DLD1 (cell line): ENCODE measurements around the gene ZNF740.
"Not testable (repeated sequence)": the region's sequence is repeated elsewhere in the genome, so short reads cannot be mapped to it uniquely, and the experiment has no call there.

Source experiments
- in situ Hi-C: cut with HindIII; loops from 2 replicates; pipeline ENCODE4 v1.10.0; 2017; ENCODE audit warnings: low sequenced_read_pairs

Gene ZNF740, protein sequence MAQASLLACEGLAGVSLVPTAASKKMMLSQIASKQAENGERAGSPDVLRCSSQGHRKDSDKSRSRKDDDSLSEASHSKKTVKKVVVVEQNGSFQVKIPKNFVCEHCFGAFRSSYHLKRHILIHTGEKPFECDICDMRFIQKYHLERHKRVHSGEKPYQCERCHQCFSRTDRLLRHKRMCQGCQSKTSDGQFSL

GRCh38 chr12:53180220-53180930, at the start of gene ZNF740, which contains the start of gene CSAD:
Gene ZNF740 (plus strand): TSS chr12:53180722. CDS start chr12:53181984, 1,262 bp downstream.
Gene CSAD (minus strand): TSS chr12:53180925. CDS start chr12:53173470, 7,455 bp downstream.
- in situ Hi-C loops = no loop called here

GRCh38 chr12:53131844-53132243, 48.7 kb upstream of the ZNF740 start:
- in situ Hi-C loops = no loop called here

DNA sequence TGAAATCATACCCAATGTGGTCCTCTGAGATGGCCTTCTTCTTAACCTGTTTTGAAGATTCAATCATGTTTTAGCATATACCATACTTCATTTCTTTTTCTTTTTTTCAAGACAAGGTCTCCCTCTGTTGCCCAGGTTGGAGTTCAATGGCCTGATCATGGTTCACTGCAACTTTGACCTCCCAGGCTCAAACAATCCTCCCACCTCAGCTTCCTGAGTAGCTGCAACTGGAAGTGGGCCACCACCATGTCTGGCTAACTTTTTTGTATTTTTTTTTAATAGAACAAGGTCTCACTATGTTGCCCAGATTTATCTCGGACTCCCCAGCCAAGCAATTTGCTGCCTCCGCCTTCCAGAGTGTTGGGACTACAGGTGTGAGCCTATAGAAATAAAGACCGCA, 46.8 kb upstream of the ZNF740 start:
- in situ Hi-C loops = no loop called here

DNA sequence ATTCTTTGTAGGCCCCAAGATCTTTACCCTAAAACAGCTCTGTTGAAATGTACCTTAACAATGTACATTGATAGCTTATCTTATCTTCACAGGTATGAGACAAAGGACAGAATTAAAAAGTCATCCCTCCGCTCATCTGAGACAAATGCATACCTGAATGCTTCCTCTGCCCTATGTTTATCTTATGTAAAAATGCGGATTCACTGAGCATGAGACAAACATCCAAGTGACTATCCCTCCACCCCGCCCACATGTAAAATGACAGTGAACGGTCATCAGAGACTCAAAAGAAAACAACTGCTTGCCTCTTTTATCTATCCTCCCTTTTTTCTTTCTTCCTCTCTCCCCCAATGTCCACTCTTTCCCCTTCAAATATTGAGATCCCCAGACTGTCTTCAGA, 37.2 kb upstream of the ZNF740 start:
- in situ Hi-C loops = no loop called here

DNA sequence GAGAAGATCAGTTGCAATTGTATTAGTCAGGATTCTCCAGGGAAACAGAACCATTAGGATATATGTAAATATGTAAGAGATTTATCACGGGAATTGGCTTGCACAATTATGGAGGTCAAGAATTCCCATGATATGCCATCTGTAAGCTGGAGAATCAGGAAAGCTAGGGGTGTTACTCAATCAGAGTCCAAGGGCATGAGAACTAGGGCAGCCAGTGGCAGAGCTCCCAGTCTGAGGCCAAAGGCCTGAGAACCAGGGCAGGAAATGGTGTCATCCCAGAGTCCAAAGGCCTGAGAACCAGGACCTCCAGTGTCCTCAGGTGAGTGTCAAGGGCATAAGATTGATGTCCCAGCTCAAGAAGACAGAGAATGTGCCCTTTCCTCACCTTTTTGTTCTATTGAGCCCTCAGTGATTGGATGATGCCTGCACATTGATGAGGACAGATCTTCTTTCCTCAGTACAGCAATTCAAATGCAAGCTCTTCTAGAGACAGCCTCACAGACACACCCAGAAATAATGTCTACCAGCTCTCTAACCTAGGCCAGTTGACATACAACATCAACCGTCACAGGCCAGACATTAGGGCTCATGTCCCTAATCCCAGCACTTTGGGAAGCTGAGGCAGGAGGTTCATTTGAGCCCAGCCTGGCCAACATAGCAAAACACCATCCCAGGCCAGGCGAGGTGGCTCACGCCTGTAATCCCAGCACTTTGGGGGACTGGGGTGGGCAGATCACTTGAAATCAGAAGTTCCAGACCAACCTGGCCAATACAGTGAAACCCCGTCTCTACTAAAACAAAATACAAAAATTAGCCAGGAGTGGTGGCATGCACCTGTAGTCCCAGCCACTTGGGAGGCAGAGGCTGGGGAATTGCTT, 34.9 kb upstream of the ZNF740 start:
- in situ Hi-C loops = no loop called here

DNA sequence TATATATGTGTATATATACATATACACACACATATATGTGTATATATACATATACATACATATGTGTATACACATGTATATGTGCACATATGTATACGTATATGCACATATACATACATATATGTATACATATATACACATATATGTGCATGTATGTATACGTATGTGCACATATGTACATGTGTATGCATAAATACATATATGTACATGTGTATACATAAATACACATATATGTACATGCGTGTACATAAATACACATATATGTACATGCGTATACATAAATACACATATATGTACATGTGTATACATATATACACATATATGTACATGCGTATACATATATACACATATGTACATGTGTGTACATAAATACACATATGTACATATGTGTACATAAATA, 33.3 kb upstream of the ZNF740 start:
- in situ Hi-C loops = no loop called here

GRCh38 chr12:53147653-53148052, 32.9 kb upstream of the ZNF740 start:
- in situ Hi-C loops = no loop called here

DNA sequence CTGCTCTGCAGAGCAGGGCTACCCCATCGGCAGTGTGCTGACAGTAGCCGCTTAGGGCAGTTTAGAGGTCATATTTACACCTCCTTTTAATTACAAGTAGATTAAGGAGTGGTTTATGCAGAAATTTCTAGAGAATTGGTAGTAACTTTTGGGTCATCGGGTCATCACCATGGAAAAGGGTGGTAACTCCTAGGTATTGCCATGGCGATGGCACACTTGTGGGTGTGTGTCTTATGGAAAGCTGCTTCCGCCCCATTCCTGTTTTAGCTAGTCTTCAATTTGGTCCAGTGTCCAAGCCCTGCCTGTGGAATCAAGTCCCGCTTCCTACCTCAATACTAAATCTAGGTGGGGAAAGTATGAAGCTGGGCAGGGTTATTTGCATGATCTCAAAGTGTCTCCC, 29.5 kb upstream of the ZNF740 start:
- in situ Hi-C loops = no loop called here

DNA sequence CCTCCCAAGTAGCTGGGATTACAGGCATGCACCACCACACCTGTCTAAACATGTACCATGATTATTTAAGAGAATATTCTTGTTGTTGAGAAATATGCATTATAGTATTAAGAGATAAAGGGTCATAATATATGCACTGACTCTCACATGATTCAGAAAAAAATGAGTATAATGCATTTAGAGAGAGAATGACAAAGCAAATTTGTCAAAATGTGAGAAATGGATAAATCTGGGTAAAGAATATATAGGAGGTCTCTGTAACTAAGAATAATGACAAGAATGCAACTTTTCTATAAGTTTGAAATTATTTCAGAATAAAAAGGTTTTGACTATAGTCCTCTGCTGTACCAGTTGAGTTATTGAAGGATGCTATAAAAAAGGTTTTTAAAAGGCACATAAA, 28.1 kb upstream of the ZNF740 start:
- in situ Hi-C loops = no loop called here

- in situ Hi-C loops = no loop called here
Observed at GRCh38 chr12:53159195-53159839, 21.2 kb upstream of the ZNF740 start.

GRCh38 chr12:53160000-53160399, 20.5 kb upstream of the ZNF740 start:
- in situ Hi-C loops = no loop called here

DNA sequence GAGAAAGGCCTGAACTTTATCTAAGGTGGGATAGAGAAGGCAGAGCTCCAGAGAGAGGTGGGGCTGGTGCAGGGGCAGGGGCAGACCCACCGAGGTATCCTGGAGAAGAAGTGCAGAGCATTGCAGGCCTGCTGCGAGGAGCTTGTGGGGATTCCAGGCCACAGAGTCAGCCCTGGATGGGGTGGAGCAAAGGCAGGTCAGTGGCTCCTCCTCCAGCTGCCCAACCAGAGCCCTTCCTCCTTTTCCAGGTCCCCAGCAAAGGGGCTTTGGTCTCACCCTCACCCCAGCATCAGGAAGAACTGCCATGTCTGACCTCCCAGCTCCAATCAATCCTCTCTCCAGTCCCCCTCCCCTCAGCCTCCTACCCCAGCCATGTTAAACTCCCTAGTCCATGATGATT, 19.8 kb upstream of the ZNF740 start:
- in situ Hi-C loops = no loop called here

GRCh38 chr12:53161119-53161911, 19.2 kb upstream of the ZNF740 start:
- in situ Hi-C loops = no loop called here

- in situ Hi-C loops = not testable (repeated sequence)
Observed at GRCh38 chr12:53163008-53163407, 17.5 kb upstream of the ZNF740 start.

DNA sequence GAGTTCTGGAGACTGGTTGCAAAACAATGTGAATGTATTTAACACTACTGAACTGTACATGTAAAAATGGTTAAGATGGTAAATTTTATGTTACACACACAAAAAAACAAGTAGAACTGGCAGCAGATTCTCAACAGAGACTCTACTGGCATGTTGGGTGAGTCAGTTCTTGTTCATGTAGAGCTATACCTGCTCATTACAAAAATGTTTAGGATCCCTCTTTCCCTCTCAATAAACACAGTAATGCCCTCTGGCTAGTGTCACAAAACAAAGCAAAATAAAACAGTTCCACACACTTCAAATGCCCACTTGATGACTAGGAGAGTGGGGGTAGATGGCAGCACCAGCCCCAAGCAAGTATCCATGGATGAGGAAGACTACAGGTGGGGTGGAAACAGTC, 13.7 kb upstream of the ZNF740 start:
- in situ Hi-C loops = no loop called here

- in situ Hi-C loops = no loop called here
Observed at GRCh38 chr12:53169644-53170043, 10.9 kb upstream of the ZNF740 start.

DNA sequence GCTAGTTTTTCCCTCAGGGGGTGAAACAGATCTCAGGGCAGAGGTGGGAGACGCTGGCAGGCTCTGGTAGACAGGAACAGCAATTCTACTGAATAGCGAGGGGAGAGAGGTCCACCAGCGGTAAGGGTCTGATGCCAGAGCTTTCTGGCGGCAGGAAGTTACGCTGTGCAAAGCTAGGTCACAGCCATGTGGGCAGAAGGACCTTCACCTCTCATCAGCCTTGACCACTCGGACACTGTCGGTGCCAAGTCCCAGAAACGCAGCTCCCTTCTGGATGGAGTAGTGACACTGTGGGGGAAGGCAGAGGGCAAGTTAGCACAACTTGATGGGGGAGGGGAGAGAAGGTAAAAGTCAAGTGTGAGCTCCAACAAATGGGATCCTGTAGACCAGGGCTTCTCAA, 10.3 kb upstream of the ZNF740 start:
- in situ Hi-C loops = no loop called here

DNA sequence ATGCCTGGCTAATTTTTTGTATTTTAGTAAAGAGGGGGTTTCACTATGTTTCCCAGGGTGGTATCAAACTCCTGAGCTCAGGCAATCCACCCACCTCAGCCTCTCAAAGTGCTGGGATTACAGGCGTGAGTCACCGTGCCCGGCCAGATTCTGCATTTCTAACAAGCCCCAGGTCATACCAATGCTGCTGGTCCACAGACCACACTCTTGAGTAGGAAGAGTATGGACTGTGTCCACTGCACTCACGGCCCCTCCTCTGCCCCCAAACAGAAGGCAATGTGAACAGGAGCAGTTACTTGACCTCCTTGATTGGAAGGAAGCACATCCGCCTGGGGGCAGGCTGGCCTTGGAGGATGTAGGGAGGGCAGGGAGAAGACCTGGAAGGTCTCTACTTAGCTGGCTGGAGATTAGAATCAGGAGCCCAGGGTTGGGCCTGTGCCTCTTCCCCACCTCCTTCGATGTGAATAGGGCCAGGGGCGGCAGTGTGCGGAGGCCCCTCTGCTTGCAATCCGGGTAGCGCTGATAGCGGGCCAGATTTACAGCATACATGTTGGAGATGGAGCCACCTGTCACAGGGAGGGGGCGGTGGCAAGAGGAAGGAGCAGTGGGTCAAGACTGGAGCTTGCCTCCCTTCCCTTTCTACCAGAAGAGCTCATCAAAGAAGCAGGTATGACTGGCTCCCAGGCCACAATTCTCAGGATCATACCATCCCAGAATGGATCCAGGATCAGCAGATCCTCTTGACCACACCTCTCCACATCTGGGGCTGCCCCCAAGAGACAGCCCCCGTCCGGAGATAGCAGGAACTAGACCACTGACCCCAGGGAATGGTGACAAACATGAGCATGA, 9.4 kb upstream of the ZNF740 start:
- in situ Hi-C loops = no loop called here

DNA sequence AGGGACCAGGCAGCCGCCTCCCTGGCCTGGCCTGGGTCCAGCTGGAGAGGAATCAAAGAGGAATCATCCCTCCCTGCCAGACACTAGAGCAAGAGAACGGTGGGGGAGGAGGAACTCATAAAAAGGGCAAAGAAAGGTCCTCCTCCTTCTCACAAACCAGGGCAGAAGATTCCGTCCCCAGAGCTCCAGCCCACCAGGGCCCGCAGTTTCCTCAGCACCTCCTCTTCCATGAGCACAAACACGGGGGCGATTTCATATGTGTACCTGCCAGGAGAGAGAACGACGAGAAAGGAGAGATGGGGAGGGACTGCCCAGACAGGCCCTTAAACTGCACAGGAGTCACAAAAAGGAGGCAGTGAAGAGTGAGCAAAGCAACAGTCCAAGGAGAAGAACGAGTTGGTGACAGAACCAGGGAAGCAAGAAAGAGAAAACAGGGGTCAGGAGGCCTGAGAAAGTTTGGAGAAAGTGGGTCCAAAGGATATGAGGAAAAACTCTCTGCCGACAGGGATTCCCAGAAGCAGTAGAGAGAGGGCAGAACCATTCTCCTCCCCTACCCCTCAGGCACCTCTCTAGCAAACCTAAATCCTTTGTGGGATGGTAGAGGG, 8.7 kb upstream of the ZNF740 start:
- in situ Hi-C loops = no loop called here
